Thyroid gland (tissue), 4 donors: Measurements from ENCODE around the gene TSPAN12. TPM values are rescaled to one million over a fixed set of nuclear protein-coding genes. Genes with fewer than 3 reads are reported as not detected.

Source experiments
- DNase-seq, 2 donors: peaks; one replicate each; pipeline ENCODE4 v3.0.0-alpha.2; 2019
- H3K27ac ChIP-seq, 3 donors: fragments of 200-600 bp; sonication (generic); 1 replicate in 2 of 3; 2 replicates in 1 of 3; pipeline ENCODE4 v1.5.1; 2016 to 2019; ENCODE audit warnings: mild to moderate bottlenecking in 1 of 3, moderate library complexity in 1 of 3
- H3K27me3 ChIP-seq: fragments of 200-600 bp; sonication (generic); one replicate; pipeline ENCODE4 v1.5.1; 2019
- H3K36me3 ChIP-seq, 2 donors: fragments of 200-600 bp; sonication (generic); one replicate each; pipeline ENCODE4 v1.5.1; 2016 to 2019
- H3K4me1 ChIP-seq, 2 donors: fragments of 200-600 bp; sonication (generic); one replicate each; pipeline ENCODE4 v1.5.1; 2017 to 2019
- H3K4me3 ChIP-seq, 3 donors: fragments of 200-600 bp; sonication (generic); replicated peaks in 1 of 3; 1 replicate in 2 of 3; 2 replicates in 1 of 3; pipeline ENCODE4 v1.5.1; 2016; ENCODE audit warnings: mild to moderate bottlenecking in 1 of 3
- H3K9me3 ChIP-seq: fragments of 200-600 bp; sonication (generic); one replicate; pipeline ENCODE4 v1.5.1; 2017
- CTCF ChIP-seq, 6 experiments: fragments of 200-600 bp in 3 of 6; fragments of 450-650 bp in 3 of 6; sonication (generic) in 3 of 6; IDR thresholded peaks; one replicate each; pipeline ENCODE4 v1.5.1; 2016 to 2019; ENCODE audit warnings: antibody characterized with exemption in 6 of 6, mild to moderate bottlenecking in 2 of 6, inconsistent platforms in 1 of 6, moderate library complexity in 1 of 6
- POLR2A ChIP-seq, 2 donors: fragments of 450-650 bp; IDR thresholded peaks; one replicate each; pipeline ENCODE4 v1.6.1; 2017; ENCODE audit warnings: antibody characterized with exemption in 2 of 2, mild to moderate bottlenecking in 2 of 2, moderate library complexity in 1 of 2
- WGBS, 2 donors: methylation state at CpG; one replicate each; pipeline ENCODE4 v1.1.5; 2017; 5-methylcytosine and 5-hydroxymethylcytosine counted together
- intact Hi-C: fragments of 100-400 bp; cut with DNase I; formaldehyde crosslinking; loops from one replicate; pipeline ENCODE4 v1.15.1; 2023
- total RNA-seq, 4 donors: library from RNA; depleted of rRNA; stranded (reverse); fragments of >200 nt; gene quantifications; one replicate each; pipeline ENCODE4 v1.2.3, GENCODE V29; 2016

The TSPAN12 gene
- total RNA-seq, 4 donors from 2014 or later: 36.2 to 55.1 (median 48.8) TPM

GRCh38 chr7:120876922-120877321, 19.0 kb upstream of the TSPAN12 start:
- Histone ChIP-seq H3K4me1 (peaks cover 14 to 18% of the 10 kb centered on the region in 2 donors), H3K27me3 (no peaks in the 10 kb centered on the region), H3K36me3 (no peaks in the 10 kb centered on the region), H3K27ac (peak overlapping the region; percentile 18 to 45 (median 34)), H3K9me3 (no peaks in the 10 kb centered on the region), H3K4me3 (no peak overlapping the region)
- WGBS, 2 donors: 61 to 63% methylated on average over 2 of the region's 2 CpGs
- intact Hi-C loops: no loop called here
- TF ChIP-seq CTCF (IDR thresholded peaks at IDR 0.05) (no peak), POLR2A (IDR thresholded peaks at IDR 0.05) (no peak)
- no peak for DNase-seq

GRCh38 chr7:120874722-120875121, 16.8 kb upstream of the TSPAN12 start:
- WGBS, 2 donors: 87 to 92% methylated on average over 3 of the region's 3 CpGs
- DNase-seq: no peak
- Histone ChIP-seq H3K27ac (peak overlapping the region in 1 of 3 donors; percentile 44), H3K27me3 (no peaks in the 10 kb centered on the region), H3K9me3 (no peaks in the 10 kb centered on the region), H3K4me1 (peaks cover 18 to 20% of the 10 kb centered on the region in 2 donors), H3K36me3 (no peaks in the 10 kb centered on the region), H3K4me3 (no peak overlapping the region)
- intact Hi-C loops: no loop called here
- TF ChIP-seq CTCF (IDR thresholded peaks at IDR 0.05): no peak
- TF ChIP-seq POLR2A (IDR thresholded peaks at IDR 0.05): no peak

- Histone ChIP-seq H3K27ac (peak overlapping the region in 2 of 3 donors; percentile 33 to 44), H3K9me3 (no peaks in the 10 kb centered on the region), H3K36me3 (no peaks in the 10 kb centered on the region), H3K4me3 (no peak overlapping the region), H3K27me3 (no peaks in the 10 kb centered on the region), H3K4me1 (peaks cover 18 to 20% of the 10 kb centered on the region in 2 donors)
- TF ChIP-seq CTCF (IDR thresholded peaks at IDR 0.05): no peak
- TF ChIP-seq POLR2A (IDR thresholded peaks at IDR 0.05): no peak
- WGBS, 2 donors: 87 to 94% methylated on average over 1 of the region's 1 CpG
- intact Hi-C loops: no loop called here
- no peak for DNase-seq
These were observed 16.1 kb upstream of the TSPAN12 start for GRCh38 chr7:120874016-120874415.

- Histone ChIP-seq H3K4me1 (peaks cover 18 to 20% of the 10 kb centered on the region in 2 donors), H3K36me3 (no peaks in the 10 kb centered on the region), H3K4me3 (no peak overlapping the region), H3K27ac (peak overlapping the region in 1 of 3 donors; percentile 15), H3K27me3 (no peaks in the 10 kb centered on the region), H3K9me3 (no peaks in the 10 kb centered on the region)
- intact Hi-C loops: no loop called here
- WGBS, 2 donors: 38 to 43% methylated on average over 4 of the region's 4 CpGs
- no peak for DNase-seq
- TF ChIP-seq POLR2A (IDR thresholded peaks at IDR 0.05): no peak
- no peak for TF ChIP-seq CTCF (IDR thresholded peaks at IDR 0.05)
These were observed 15.5 kb upstream of the TSPAN12 start for GRCh38 chr7:120873401-120873800.

- Histone ChIP-seq H3K27me3 (no peaks in the 10 kb centered on the region), H3K27ac (no peak overlapping the region), H3K36me3 (no peaks in the 10 kb centered on the region), H3K4me1 (peaks cover 30 to 35% of the 10 kb centered on the region in 2 donors), H3K9me3 (no peaks in the 10 kb centered on the region), H3K4me3 (no peak overlapping the region)
- 80 to 91% methylated on average over 2 of the region's 2 CpGs for WGBS, 2 donors
- TF ChIP-seq CTCF (IDR thresholded peaks at IDR 0.05) (no peak), POLR2A (IDR thresholded peaks at IDR 0.05) (no peak)
- DNase-seq: no peak
- intact Hi-C loops: no loop called here
These were observed 11.8 kb upstream of the TSPAN12 start for GRCh38 chr7:120869700-120870099.
